NCI-H2196 (cell line): ENCODE results near the gene C10orf71.

ENCODE experiments used
- DNase-seq: peaks from one replicate; lab custom pipeline; 2025; ENCODE audit not compliant: unreplicated experiment; lab: John Stamatoyannopoulos, UW

Gene C10orf71

DNA sequence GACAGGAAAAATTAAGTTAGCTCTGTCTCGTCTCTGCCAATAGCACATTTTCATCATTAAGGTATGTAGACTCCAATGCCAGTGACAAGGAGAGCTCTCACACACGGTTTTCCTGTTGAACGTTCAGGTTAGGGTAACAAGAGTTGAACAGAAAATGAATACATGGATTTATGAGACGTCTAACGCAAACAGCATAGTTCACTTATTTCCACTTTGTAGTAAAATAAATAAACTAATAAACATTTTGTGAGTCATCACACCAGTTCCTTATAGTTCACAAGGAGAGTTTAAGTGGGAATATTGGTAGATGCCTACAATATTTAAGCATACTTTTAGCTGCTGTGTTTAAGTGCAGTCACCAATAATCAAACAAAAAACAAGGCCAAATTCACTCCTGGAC lies 75.8 kb downstream of the C10orf71 start:
- DNase-seq = no peak

DNA sequence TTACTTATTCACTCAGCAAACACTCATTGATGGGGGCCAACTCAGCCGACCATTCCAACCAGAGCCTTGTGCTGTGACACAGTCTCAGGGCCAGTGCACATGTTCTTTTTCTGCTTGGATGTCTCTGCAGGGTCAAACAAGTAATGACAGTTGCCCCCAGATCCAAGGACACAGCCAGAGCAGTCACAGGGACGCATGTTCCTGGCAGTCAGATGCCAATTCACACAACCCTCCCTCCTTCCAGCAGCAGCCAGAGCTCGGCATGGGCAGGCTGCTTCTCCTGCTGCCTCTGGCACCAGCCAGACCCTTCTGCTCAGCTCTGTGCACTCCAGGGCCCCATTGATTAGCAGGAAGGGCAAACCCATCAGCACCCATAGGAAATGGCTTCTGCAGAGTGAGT lies 76.6 kb downstream of the C10orf71 start:
- no peak for DNase-seq
